Adrenal gland (tissue), 12 donors: ENCODE results near the gene ORAI3. TPM values are rescaled to one million over a fixed set of nuclear protein-coding genes. Genes with fewer than 3 reads are reported as not detected.
A peak's percentile ranks its signal among the peaks of the same experiment; 100 is the strongest.

Source experiments
- DNase-seq, 7 donors: peaks; one replicate each; pipeline ENCODE4 v3.0.0-alpha.2; 2019 to 2020
- H3K27ac ChIP-seq, 5 donors: fragments of 200-600 bp; sonication (generic) in 4 of 5; 1 replicate in 3 of 5; 2 replicates in 2 of 5; pipeline versions ENCODE4 v1.5.1 to v1.8.0; 2016 to 2020; ENCODE audit warnings: mild to moderate bottlenecking in 1 of 5
- H3K27me3 ChIP-seq: fragments of 200-600 bp; 2 replicates; pipeline ENCODE4 v1.8.0; 2021
- H3K36me3 ChIP-seq, 2 donors: fragments of 200-600 bp; replicated peaks in 1 of 2; 1 replicate in 1 of 2; 2 replicates in 1 of 2; pipeline versions ENCODE4 v1.5.1 to v1.8.0; 2018 to 2022
- H3K4me1 ChIP-seq, 2 donors: fragments of 200-600 bp; replicated peaks in 1 of 2; 1 replicate in 1 of 2; 2 replicates in 1 of 2; pipeline versions ENCODE4 v1.5.1 to v1.8.0; 2018 to 2021
- H3K4me3 ChIP-seq, 4 donors: fragments of 200-600 bp; sonication (generic) in 3 of 4; one replicate each; pipeline ENCODE4 v1.5.1; 2016 to 2018
- H3K9me3 ChIP-seq, 3 donors: fragments of 200-600 bp; sonication (generic) in 1 of 3; replicated peaks in 1 of 3; 1 replicate in 2 of 3; 2 replicates in 1 of 3; pipeline versions ENCODE4 v1.5.1 to v1.8.0; 2016 to 2021
- CTCF ChIP-seq, 6 experiments: fragments of 450-650 bp in 4 of 6; fragments of 200-600 bp in 2 of 6; sonication (generic) in 1 of 6; IDR thresholded peaks; 1 replicate in 5 of 6; 2 replicates in 1 of 6; pipeline versions ENCODE4 v1.5.1 to v1.8.0; 2016 to 2021; ENCODE audit warnings: antibody characterized with exemption in 6 of 6, mild to moderate bottlenecking in 2 of 6, moderate library complexity in 1 of 6
- POLR2A ChIP-seq, 2 donors: fragments of 450-650 bp; IDR thresholded peaks; one replicate each; pipeline ENCODE4 v1.6.1; 2017; ENCODE audit warnings: antibody characterized with exemption in 2 of 2, mild to moderate bottlenecking in 2 of 2, moderate library complexity in 1 of 2
- WGBS, 4 donors: extraction: QIAGEN DNeasy Blood & Tissue Kit in 2 of 4; methylation state at CpG; one replicate each; pipeline versions ENCODE4 v1.1.5 to v1.1.7; 2013 to 2017; 5-methylcytosine and 5-hydroxymethylcytosine counted together
- intact Hi-C, 2 donors: fragments of 100-400 bp; cut with DNase I; formaldehyde crosslinking; loops; one replicate each; pipeline versions ENCODE4 v1.14.1 to v1.15.0; 2022 to 2023
- polyA plus RNA-seq, 3 donors: library from polyadenylated mRNA; stranded (reverse); fragments of 200-250 nt in 2 of 3; fragments of 350-450 nt in 1 of 3; fragmentation: Illumina TruSeq in 1 of 3; extraction: RNeasy Lipid Tissue Mini Kit (QIAGEN cat#74804) in 1 of 3; gene quantifications; one replicate each; pipeline ENCODE4 v1.2.3, GENCODE V29; 2013 to 2014
- total RNA-seq, 9 donors: library from RNA; depleted of rRNA in 4 of 9; stranded (reverse); fragments of >200 nt in 4 of 9; fragments of 120-200 nt in 1 of 9; fragmentation: NEBNext Ultra II Directional in 1 of 9; extraction: Animal tissue kit (Norgen Biotek cat#: 25700) in 1 of 9; gene quantifications; one replicate each; pipeline versions ENCODE4 v1.1.0 to v1.2.4, GENCODE V29; 2013 to 2023
- donor health status: healthy with polysubstance abuse.
- donor health status: Bipolar disorder and iron deficiency.
- donor health status: DM: yes; HTN: yes; CAD: no.
- donor health status: DM: no; HTN: no; CAD: no.
- donor health status: DM: no; HTN: no; CAD: no.
- donor health status: DM: yes; HTN: yes; CAD: no.

ORAI3 gene
- total and polyA plus RNA-seq, 12 donors, result 19.5 to 101 (median 57.0) TPM

GRCh38 chr16:30901201-30902028 is 47.5 kb upstream of the ORAI3 start:
- intact Hi-C loops, result no loop called here
- Histone ChIP-seq H3K36me3 (no peaks in the 10 kb centered on the region), H3K9me3 (no peaks in the 10 kb centered on the region), H3K27ac (peak overlapping the region in 4 of 5 donors; percentile 70 to 96 (median 86)), H3K27me3 (no peaks in the 10 kb centered on the region), H3K4me3 (peak overlapping the region in 2 of 4 donors; percentile 28 to 62), H3K4me1 (peaks cover 6 to 11% of the 10 kb centered on the region in 2 donors)
- peak in 1 of 7 donors; percentile 12 for DNase-seq
- 24 to 48% (median 34%) methylated on average over 4 to 6 of the region's 6 CpGs for WGBS, 4 donors
- TF ChIP-seq POLR2A (IDR thresholded peaks at IDR 0.05), result no peak
- no peak for TF ChIP-seq CTCF (IDR thresholded peaks at IDR 0.05)

GRCh38 chr16:30902029-30902972 is 46.6 kb upstream of the ORAI3 start:
- H3K4me1 ChIP-seq, result peaks cover 6 to 9% of the 10 kb centered on the region in 2 donors
- peak in 5 of 6 experiments; percentile 24 to 82 (median 39) for TF ChIP-seq CTCF (IDR thresholded peaks at IDR 0.05)
- peak; percentile 29 to 45 for TF ChIP-seq POLR2A (IDR thresholded peaks at IDR 0.05)
- H3K4me3 ChIP-seq, result peak overlapping the region in 2 of 4 donors; percentile 40 to 62
- H3K27me3 ChIP-seq, result no peaks in the 10 kb centered on the region
- H3K36me3 ChIP-seq, result no peaks in the 10 kb centered on the region
- H3K9me3 ChIP-seq, result no peaks in the 10 kb centered on the region
- intact Hi-C loops, result no loop called here
- WGBS, 4 donors, result 8 to 60% (median 21%) methylated on average over 15 to 97 of the region's 99 CpGs
- peak overlapping the region; percentile 51 to 96 (median 84) for H3K27ac ChIP-seq
- peak; percentile 63 to 78 (median 69) for DNase-seq

- peaks cover 6% of the 10 kb centered on the region in 2 donors for H3K4me1 ChIP-seq
- 74 to 90% (median 80%) methylated on average over 4 of the region's 4 CpGs for WGBS, 4 donors
- H3K4me3 ChIP-seq, result peak overlapping the region in 1 of 4 donors; percentile 62
- peak overlapping the region; percentile 51 to 96 (median 83) for H3K27ac ChIP-seq
- no peak for DNase-seq
- intact Hi-C loops, result no loop called here
- TF ChIP-seq POLR2A (IDR thresholded peaks at IDR 0.05) (no peak), CTCF (IDR thresholded peaks at IDR 0.05) (no peak)
- no peaks in the 10 kb centered on the region for H3K27me3 ChIP-seq
- no peaks in the 10 kb centered on the region for H3K36me3 ChIP-seq
- H3K9me3 ChIP-seq, result no peaks in the 10 kb centered on the region
These were observed 45.9 kb upstream of the ORAI3 start for GRCh38 chr16:30903002-30903401.

- 60 to 86% (median 74%) methylated on average over 4 of the region's 4 CpGs for WGBS, 4 donors
These were observed 45.3 kb upstream of the ORAI3 start for GRCh38 chr16:30903596-30903995.

More at GRCh38 chr16:30903596-30903995, 45.3 kb upstream of the ORAI3 start:
- Histone ChIP-seq H3K4me1 (peaks cover 6% of the 10 kb centered on the region in 2 donors), H3K27me3 (no peaks in the 10 kb centered on the region), H3K27ac (peak overlapping the region in 4 of 5 donors; percentile 37 to 89 (median 67)), H3K4me3 (no peak overlapping the region), H3K9me3 (no peaks in the 10 kb centered on the region), H3K36me3 (no peaks in the 10 kb centered on the region)
- no peak for TF ChIP-seq CTCF (IDR thresholded peaks at IDR 0.05)
- no peak for TF ChIP-seq POLR2A (IDR thresholded peaks at IDR 0.05)
- peak; percentile 32 to 81 (median 54) for DNase-seq
- intact Hi-C loops, result no loop called here
